GM19468 (cell line): ENCODE results near the gene ACTR2.
"Not testable (repeated sequence)": the region's sequence is repeated elsewhere in the genome, so short reads cannot be mapped to it uniquely, and the experiment has no call there.

Experiments used
- ATAC-seq: cut with Tn5 transposase; IDR thresholded peaks from one replicate; pipeline ENCODE4 v1.9.1; 2021; ENCODE audit warnings: mild to moderate bottlenecking, moderate library complexity, moderate number of reproducible peaks; ENCODE audit not compliant: unreplicated experiment; ENCODE audit errors: extremely low read depth

The ACTR2 gene

GRCh38 chr2:65227456-65228262 is at the start of gene ACTR2:
TSS of gene ACTR2 (plus strand) at chr2:65227831. CDS start at chr2:65227910, 79 bp downstream.
- ATAC-seq, result peak; percentile 80

GRCh38 chr2:65182570-65182969 is 45.1 kb upstream of the ACTR2 start:
- no peak for ATAC-seq

GRCh38 chr2:65183406-65183805 is 44.2 kb upstream of the ACTR2 start:
- ATAC-seq, result not testable (repeated sequence)

- ATAC-seq, result no peak
These were observed 42.6 kb upstream of the ACTR2 start for GRCh38 chr2:65185012-65185411.

- ATAC-seq, result no peak
These were observed 41.4 kb upstream of the ACTR2 start for GRCh38 chr2:65186093-65186868.

GRCh38 chr2:65186872-65187851 is 40.5 kb upstream of the ACTR2 start:
- ATAC-seq, result no peak

GRCh38 chr2:65193446-65193845 is 34.2 kb upstream of the ACTR2 start:
- ATAC-seq, result no peak

GRCh38 chr2:65198737-65199136 is 28.9 kb upstream of the ACTR2 start:
- no peak for ATAC-seq

GRCh38 chr2:65199166-65199565 is 28.5 kb upstream of the ACTR2 start:
- ATAC-seq, result no peak

- no peak for ATAC-seq
These were observed 27.7 kb upstream of the ACTR2 start for GRCh38 chr2:65199891-65200290.

GRCh38 chr2:65204461-65205210 is 23.0 kb upstream of the ACTR2 start:
- ATAC-seq, result no peak

GRCh38 chr2:65212115-65212514 is 15.5 kb upstream of the ACTR2 start:
- no peak for ATAC-seq

GRCh38 chr2:65212619-65213018 is 15.0 kb upstream of the ACTR2 start:
- ATAC-seq, result no peak

- ATAC-seq, result no peak
These were observed 14.6 kb upstream of the ACTR2 start for GRCh38 chr2:65213035-65213434.

- no peak for ATAC-seq
These were observed 13.3 kb upstream of the ACTR2 start for GRCh38 chr2:65214361-65214760.

- no peak for ATAC-seq
These were observed 12.8 kb upstream of the ACTR2 start for GRCh38 chr2:65214843-65215242.

- no peak for ATAC-seq
These were observed 11.7 kb upstream of the ACTR2 start for GRCh38 chr2:65215946-65216345.

- ATAC-seq, result no peak
These were observed 7.0 kb upstream of the ACTR2 start for GRCh38 chr2:65220432-65221131.

- not testable (repeated sequence) for ATAC-seq
These were observed 6.4 kb upstream of the ACTR2 start for GRCh38 chr2:65221275-65221674.
